ENCODE results near the gene FOXO4. TPM values are rescaled to one million over a fixed set of nuclear protein-coding genes. Genes with fewer than 3 reads are reported as not detected.

Gene FOXO4
- total and polyA plus RNA-seq, 7 experiments from 2014 or later, result 1.2 to 40.6 (median 24.6) TPM

- H3K27me3 ChIP-seq (ENCODE audit: control insufficient read depth in 2 of 2, insufficient read depth in 2 of 2, low read length in 2 of 2), result no peaks in the 10 kb centered on the region
- ChIA-PET POLR2A (interaction anchor here (1.0 to 4.4 kb wide), 8 partner anchors 9 to 417 kb away, joined by 3 to 125 read pairs (median 13); partner anchors contain the start of genes CXorf65, FOXO4 and TAF1), CTCF (interaction anchor here (0.6 to 3.0 kb wide), 6 partner anchors 9 to 25 kb away, joined by 3 to 15 read pairs (median 5); no protein-coding TSS in a partner anchor)
- peaks cover 12 to 49% (median 29%) of the 10 kb centered on the region in 7 donors for H3K4me1 Mint-ChIP-seq
- DNase-seq, result no peak
- intact Hi-C loops (cut with micrococcal nuclease), result loop anchor here in 1 of 2 donors (10.0 kb wide), 1 partner anchor 417 kb away; the partner anchor contains the start of gene OGT
- H3K4me1 ChIP-seq (ENCODE audit: control insufficient read depth in 2 of 2, insufficient read depth in 2 of 2, low read length in 2 of 2), result peaks cover 16 to 20% of the 10 kb centered on the region in 2 donors
- H3K27ac ChIP-seq (ENCODE audit: low read depth, low read length), result peak overlapping the region; percentile 93
- no peaks in the 10 kb centered on the region for H3K9me3 ChIP-seq (ENCODE audit: control insufficient read depth in 2 of 3, low read length in 3 of 3)
- peak overlapping the region in 9 of 10 donors; percentile 7 to 87 (median 36) for H3K4me3 Mint-ChIP-seq
- H3K9me3 Mint-ChIP-seq, result peaks cover 0 to 2% (median 0%) of the 10 kb centered on the region in 11 donors
- H3K36me3 ChIP-seq (ENCODE audit: control insufficient read depth in 2 of 3, insufficient read depth in 3 of 3, low read length in 3 of 3), result peaks cover 0 to 20% (median 8%) of the 10 kb centered on the region in 3 experiments
- peaks cover 0 to 10% (median 0%) of the 10 kb centered on the region in 5 donors for H3K36me3 Mint-ChIP-seq
- peak overlapping the region in 8 of 9 donors; percentile 24 to 92 (median 84) for H3K27ac Mint-ChIP-seq
- no peak for ATAC-seq
- no peaks in the 10 kb centered on the region for H3K27me3 Mint-ChIP-seq
- H3K4me3 ChIP-seq (ENCODE audit: low read length), result no peak overlapping the region
Observed at GRCh38 chrX:71117358-71117757, 21.7 kb downstream of the FOXO4 start.

- H3K4me3 Mint-ChIP-seq, result peak within 1 kb of the TSS; percentile 81 to 93 (median 86)
- peak; percentile 59 to 83 (median 75) for DNase-seq
- peak within 1 kb of the TSS; percentile 84 to 95 (median 92) for H3K27ac Mint-ChIP-seq
- ChIA-PET POLR2A (interaction anchor here (0.8 to 4.4 kb wide), 15 partner anchors 8 to 416 kb away, joined by 3 to 125 read pairs (median 6); partner anchors contain the start of genes CXorf65, FOXO4, NONO and TAF1), CTCF (interaction anchor here (1.1 to 3.0 kb wide), 8 partner anchors 8 to 64 kb away, joined by 3 to 15 read pairs (median 3); no protein-coding TSS in a partner anchor)
- peaks cover 0 to 15% (median 8%) of the 10 kb centered on the region in 5 donors for H3K36me3 Mint-ChIP-seq
- no peaks in the 10 kb centered on the region for H3K27me3 Mint-ChIP-seq
- no peaks in the 10 kb centered on the region for H3K9me3 ChIP-seq (ENCODE audit: control insufficient read depth in 2 of 3, low read length in 3 of 3)
- peak; percentile 96 for ATAC-seq
- intact Hi-C loops (cut with micrococcal nuclease), result loop anchor here (1.0 to 10.0 kb wide), 5 partner anchors 10 to 416 kb away; partner anchors contain the start of genes NONO (in 1 of the 2) and OGT (in 1 of the 2)
- H3K4me3 ChIP-seq (ENCODE audit: low read length), result peak within 1 kb of the TSS; percentile 87
- peaks cover 0 to 1% (median 0%) of the 10 kb centered on the region in 11 donors for H3K9me3 Mint-ChIP-seq
- H3K4me1 Mint-ChIP-seq, result peaks cover 10 to 43% (median 24%) of the 10 kb centered on the region in 7 donors
- no peaks in the 10 kb centered on the region for H3K27me3 ChIP-seq (ENCODE audit: control insufficient read depth in 2 of 2, insufficient read depth in 2 of 2, low read length in 2 of 2)
- H3K27ac ChIP-seq (ENCODE audit: low read depth, low read length), result peak within 1 kb of the TSS; percentile 93
- peaks cover 9 to 13% of the 10 kb centered on the region in 2 donors for H3K4me1 ChIP-seq (ENCODE audit: control insufficient read depth in 2 of 2, insufficient read depth in 2 of 2, low read length in 2 of 2)
- H3K36me3 ChIP-seq (ENCODE audit: control insufficient read depth in 2 of 3, insufficient read depth in 3 of 3, low read length in 3 of 3), result peaks cover 6 to 29% (median 12%) of the 10 kb centered on the region in 3 experiments
Observed at GRCh38 chrX:71118032-71118984, 22.7 kb downstream of the FOXO4 start, which contains the start of gene MED12. TSS of gene MED12 (plus strand) at chrX:71118596. CDS start at chrX:71118755, 159 bp downstream.

GRCh38 chrX:71118985-71119535, 23.4 kb downstream of the FOXO4 start:
- no peaks in the 10 kb centered on the region for H3K27me3 ChIP-seq (ENCODE audit: control insufficient read depth in 2 of 2, insufficient read depth in 2 of 2, low read length in 2 of 2)
- peak overlapping the region; percentile 81 to 93 (median 86) for H3K4me3 Mint-ChIP-seq
- H3K27ac ChIP-seq (ENCODE audit: low read depth, low read length), result peak overlapping the region; percentile 93
- DNase-seq (no peak), ATAC-seq (peak; percentile 28)
- peaks cover 7 to 40% (median 22%) of the 10 kb centered on the region in 7 donors for H3K4me1 Mint-ChIP-seq
- peaks cover 4 to 7% of the 10 kb centered on the region in 2 donors for H3K4me1 ChIP-seq (ENCODE audit: control insufficient read depth in 2 of 2, insufficient read depth in 2 of 2, low read length in 2 of 2)
- no peaks in the 10 kb centered on the region for H3K27me3 Mint-ChIP-seq
- intact Hi-C loops (cut with micrococcal nuclease), result loop anchor here (1.0 to 10.0 kb wide), 5 partner anchors 10 to 416 kb away; partner anchors contain the start of genes NONO (in 1 of the 2) and OGT (in 1 of the 2)
- H3K4me3 ChIP-seq (ENCODE audit: low read length), result peak overlapping the region; percentile 87
- peaks cover 0 to 1% (median 0%) of the 10 kb centered on the region in 11 donors for H3K9me3 Mint-ChIP-seq
- peaks cover 0 to 14% (median 8%) of the 10 kb centered on the region in 5 donors for H3K36me3 Mint-ChIP-seq
- H3K9me3 ChIP-seq (ENCODE audit: control insufficient read depth in 2 of 3, low read length in 3 of 3), result no peaks in the 10 kb centered on the region
- ChIA-PET POLR2A (interaction anchor here (1.0 to 4.4 kb wide), 11 partner anchors 8 to 415 kb away, joined by 3 to 125 read pairs (median 7); partner anchors contain the start of genes CXorf65, FOXO4, NONO and TAF1), CTCF (interaction anchor here (1.4 to 3.0 kb wide), 4 partner anchors 14 to 63 kb away, joined by 3 to 15 read pairs (median 5); no protein-coding TSS in a partner anchor)
- peaks cover 6 to 37% (median 12%) of the 10 kb centered on the region in 3 experiments for H3K36me3 ChIP-seq (ENCODE audit: control insufficient read depth in 2 of 3, insufficient read depth in 3 of 3, low read length in 3 of 3)
- H3K27ac Mint-ChIP-seq, result peak overlapping the region; percentile 66 to 95 (median 89)

- Histone ChIP-seq H3K27me3 (ENCODE audit: control insufficient read depth in 2 of 2, insufficient read depth in 2 of 2, low read length in 2 of 2) (no peaks in the 10 kb centered on the region), H3K9me3 (ENCODE audit: control insufficient read depth in 2 of 3, low read length in 3 of 3) (no peaks in the 10 kb centered on the region), H3K4me1 (ENCODE audit: control insufficient read depth in 2 of 2, insufficient read depth in 2 of 2, low read length in 2 of 2) (peaks cover 0 to 14% of the 10 kb centered on the region in 2 donors), H3K27ac (ENCODE audit: low read depth, low read length) (no peak overlapping the region), H3K36me3 (ENCODE audit: control insufficient read depth in 2 of 3, insufficient read depth in 3 of 3, low read length in 3 of 3) (peaks cover 5 to 91% (median 10%) of the 10 kb centered on the region in 3 experiments), H3K4me3 (ENCODE audit: low read length) (no peak overlapping the region)
- CTCF ChIA-PET, result interaction anchor here (0.7 to 5.3 kb wide), 8 partner anchors 10 to 39 kb away, joined by 3 to 59 read pairs (median 7); partner anchors contain the start of genes FOXO4, IL2RG and MED12
- ATAC-seq (no peak), DNase-seq (no peak)
- Mint-ChIP-seq H3K27ac (peak overlapping the region in 8 of 9 donors; percentile 40 to 83 (median 69)), H3K4me1 (peaks cover 12 to 29% (median 16%) of the 10 kb centered on the region in 7 donors), H3K4me3 (peak overlapping the region in 1 of 10 donors; percentile 64), H3K27me3 (no peaks in the 10 kb centered on the region), H3K36me3 (peaks cover 9 to 36% (median 11%) of the 10 kb centered on the region in 5 donors), H3K9me3 (peaks cover 0 to 1% (median 0%) of the 10 kb centered on the region in 11 donors)
- POLR2A ChIA-PET, result interaction anchor here (1.0 to 7.7 kb wide), 6 partner anchors 10 to 404 kb away, joined by 3 to 105 read pairs (median 14); partner anchors contain the start of genes FOXO4, IL2RG, MED12 and OGT
- intact Hi-C loops (cut with micrococcal nuclease), result loop anchor here (2.0 kb wide), 1 partner anchor 157 kb away; no protein-coding TSS in a partner anchor
Observed at GRCh38 chrX:71128166-71128833, 32.6 kb downstream of the FOXO4 start.

Measured in naive thymus-derived CD4-positive, alpha-beta T cell (primary cell).